Adipocyte (in vitro differentiated cells): ENCODE results near the gene TNFSF15.

Experiments
- DNase-seq: peaks from one replicate; pipeline ENCODE4 v3.0.0-alpha.2; 2015; ENCODE audit warnings: low read depth
- H3K27me3 ChIP-seq: replicated peaks from 2 replicates; pipeline ENCODE4 v1.7.0; 2013; ENCODE audit warnings: mild to moderate bottlenecking, low read length, moderate library complexity; ENCODE audit not compliant: control insufficient read depth, insufficient read depth
- H3K36me3 ChIP-seq: 2 replicates; pipeline ENCODE4 v1.7.0; 2013; ENCODE audit warnings: low read length, mild to moderate bottlenecking, moderate library complexity; ENCODE audit not compliant: control insufficient read depth, insufficient read depth, severe bottlenecking
- H3K4me1 ChIP-seq: 2 replicates; pipeline ENCODE4 v1.7.0; 2013; ENCODE audit warnings: mild to moderate bottlenecking, low read length, moderate library complexity; ENCODE audit not compliant: control insufficient read depth, insufficient read depth
- H3K4me3 ChIP-seq: 2 replicates; pipeline ENCODE4 v1.7.0; 2013; ENCODE audit warnings: mild to moderate bottlenecking, low read length, moderate library complexity
- H3K9ac ChIP-seq: 2 replicates; pipeline ENCODE4 v1.7.0; 2013; ENCODE audit warnings: mild to moderate bottlenecking, low read length, moderate library complexity
- H3K9me3 ChIP-seq: 2 replicates; pipeline ENCODE4 v1.7.0; 2013; ENCODE audit warnings: mild to moderate bottlenecking, low read length, moderate library complexity; ENCODE audit not compliant: control insufficient read depth

TNFSF15 gene

DNA sequence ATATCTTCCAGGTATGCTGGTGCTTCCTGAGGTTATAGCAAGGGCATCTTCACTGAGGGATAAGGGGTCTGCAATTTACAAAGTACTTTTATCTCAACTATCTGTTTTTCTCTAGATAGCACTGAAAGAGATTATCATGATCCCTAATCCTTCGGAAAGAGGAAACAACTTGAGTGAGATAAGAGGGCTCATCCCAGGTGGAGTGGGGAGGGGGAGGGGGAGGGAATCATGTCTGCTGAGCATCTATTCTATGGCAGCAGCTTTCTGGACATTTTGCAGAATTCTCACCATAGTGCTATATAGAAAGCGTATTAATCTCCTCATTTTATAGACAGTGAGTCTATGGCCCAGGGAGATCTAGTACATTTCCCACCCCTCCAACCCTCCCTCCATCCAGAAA, 5.9 kb downstream of the TNFSF15 start:
- DNase-seq: no peak
- no peak overlapping the region for H3K4me3 ChIP-seq
- no peaks in the 10 kb centered on the region for H3K9me3 ChIP-seq
- no peaks in the 10 kb centered on the region for H3K36me3 ChIP-seq
- no peaks in the 10 kb centered on the region for H3K27me3 ChIP-seq
- H3K4me1 ChIP-seq: no peaks in the 10 kb centered on the region
- no peak overlapping the region for H3K9ac ChIP-seq

DNA sequence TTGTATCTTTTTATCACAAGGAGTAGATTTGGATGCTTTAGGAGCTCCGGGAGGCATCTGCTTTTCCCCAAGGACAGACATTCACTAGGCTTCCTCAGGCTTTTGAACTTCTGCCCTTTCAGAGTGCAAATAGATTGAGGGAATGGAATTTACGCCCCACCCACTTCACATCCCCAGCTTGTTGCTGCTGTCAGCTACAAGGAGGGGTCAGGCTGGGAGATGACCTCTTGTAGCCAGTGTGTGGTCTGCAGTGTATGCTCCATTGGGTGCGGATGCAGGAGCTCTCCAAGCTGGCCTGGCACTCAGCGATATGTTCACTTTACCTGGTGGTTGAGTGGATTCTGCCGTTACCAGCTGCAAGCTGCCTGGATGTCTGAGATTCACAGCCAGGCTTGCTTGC, 6.4 kb downstream of the TNFSF15 start:
- Histone ChIP-seq H3K4me1 (no peaks in the 10 kb centered on the region), H3K27me3 (no peaks in the 10 kb centered on the region), H3K4me3 (no peak overlapping the region), H3K36me3 (no peaks in the 10 kb centered on the region), H3K9ac (no peak overlapping the region), H3K9me3 (no peaks in the 10 kb centered on the region)
- no peak for DNase-seq

GRCh38 chr9:114798780-114799427, 6.9 kb downstream of the TNFSF15 start:
- Histone ChIP-seq H3K4me1 (no peaks in the 10 kb centered on the region), H3K9ac (no peak overlapping the region), H3K9me3 (no peaks in the 10 kb centered on the region), H3K36me3 (no peaks in the 10 kb centered on the region), H3K4me3 (no peak overlapping the region), H3K27me3 (no peaks in the 10 kb centered on the region)
- DNase-seq: no peak

GRCh38 chr9:114798101-114798500, 7.7 kb downstream of the TNFSF15 start:
- H3K9me3 ChIP-seq: no peaks in the 10 kb centered on the region
- H3K9ac ChIP-seq: no peak overlapping the region
- no peaks in the 10 kb centered on the region for H3K36me3 ChIP-seq
- DNase-seq: no peak
- no peak overlapping the region for H3K4me3 ChIP-seq
- no peaks in the 10 kb centered on the region for H3K27me3 ChIP-seq
- no peaks in the 10 kb centered on the region for H3K4me1 ChIP-seq

DNA sequence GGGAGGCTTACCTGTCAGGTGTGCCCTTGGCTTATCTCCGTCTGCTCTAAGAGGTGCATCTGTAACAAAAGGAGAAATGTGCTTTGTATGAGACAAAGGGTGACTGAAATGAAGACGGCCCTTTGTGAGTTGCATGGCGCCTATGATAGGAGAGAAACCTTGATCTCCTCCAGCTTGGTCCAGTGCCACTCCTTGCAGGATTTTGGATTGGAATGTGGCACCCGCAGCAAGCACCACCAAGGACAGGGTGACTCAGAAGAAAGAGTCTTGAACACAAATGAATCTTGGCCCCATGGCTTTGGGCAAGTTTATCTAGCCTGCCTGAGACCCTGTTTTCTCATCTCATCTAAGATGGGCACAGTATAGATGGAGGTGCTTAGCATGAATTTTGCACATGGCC, 13.4 kb downstream of the TNFSF15 start:
- H3K9ac ChIP-seq: no peak overlapping the region
- DNase-seq: no peak
- no peaks in the 10 kb centered on the region for H3K27me3 ChIP-seq
- H3K4me3 ChIP-seq: no peak overlapping the region
- no peaks in the 10 kb centered on the region for H3K9me3 ChIP-seq
- H3K36me3 ChIP-seq: no peaks in the 10 kb centered on the region
- peaks cover 5% of the 10 kb centered on the region for H3K4me1 ChIP-seq

- DNase-seq: no peak
- Histone ChIP-seq H3K4me1 (peaks cover 5% of the 10 kb centered on the region), H3K27me3 (no peaks in the 10 kb centered on the region), H3K9me3 (no peaks in the 10 kb centered on the region), H3K4me3 (no peak overlapping the region), H3K9ac (no peak overlapping the region), H3K36me3 (no peaks in the 10 kb centered on the region)
Observed at GRCh38 chr9:114791736-114792135, 14.1 kb downstream of the TNFSF15 start.

DNA sequence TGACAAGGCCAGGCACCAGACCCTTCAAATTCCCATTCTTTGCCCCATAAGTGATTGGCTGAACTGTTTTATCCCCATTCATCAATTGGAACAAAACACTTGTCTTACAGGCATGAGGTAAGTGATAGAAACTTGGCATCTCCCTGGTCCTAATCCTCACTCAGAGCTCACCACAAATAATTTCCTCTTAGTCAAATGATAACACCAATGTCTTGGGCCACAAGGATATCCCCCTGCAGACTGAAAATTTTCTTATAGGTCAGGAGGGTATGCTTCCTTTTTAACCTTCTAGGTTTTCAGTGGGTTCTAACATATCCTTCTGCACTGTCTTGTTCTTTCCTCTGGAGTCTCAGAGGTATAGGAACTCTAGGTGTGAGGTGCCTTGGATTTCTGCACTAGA, 14.5 kb downstream of the TNFSF15 start:
- Histone ChIP-seq H3K36me3 (no peaks in the 10 kb centered on the region), H3K9me3 (no peaks in the 10 kb centered on the region), H3K4me3 (no peak overlapping the region), H3K9ac (no peak overlapping the region), H3K27me3 (no peaks in the 10 kb centered on the region), H3K4me1 (peaks cover 7% of the 10 kb centered on the region)
- DNase-seq: no peak

GRCh38 chr9:114790521-114790920, 15.3 kb downstream of the TNFSF15 start:
- Histone ChIP-seq H3K36me3 (no peaks in the 10 kb centered on the region), H3K9me3 (no peaks in the 10 kb centered on the region), H3K4me1 (peaks cover 15% of the 10 kb centered on the region), H3K27me3 (no peaks in the 10 kb centered on the region), H3K4me3 (no peak overlapping the region), H3K9ac (no peak overlapping the region)
- no peak for DNase-seq

DNA sequence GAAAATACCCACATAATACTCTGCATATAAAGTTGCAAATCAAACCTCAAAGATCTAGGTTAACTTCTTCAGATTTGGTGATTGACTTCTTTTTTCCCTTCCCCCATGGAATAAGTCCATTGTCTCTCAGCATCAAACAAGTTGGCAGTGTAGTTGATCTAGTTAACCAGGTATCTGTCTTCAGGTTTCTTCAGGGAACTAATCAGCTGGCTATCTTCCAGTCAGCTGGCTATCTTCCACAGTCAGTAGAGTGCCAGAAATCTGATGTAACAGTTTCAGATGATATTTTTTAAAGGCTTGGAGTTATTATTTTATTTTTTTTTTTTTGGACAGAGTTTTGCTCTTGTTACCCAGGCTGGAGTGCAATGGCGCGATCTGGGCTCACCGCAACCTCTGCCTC, 16.8 kb downstream of the TNFSF15 start:
- Histone ChIP-seq H3K4me1 (peaks cover 15% of the 10 kb centered on the region), H3K9ac (no peak overlapping the region), H3K9me3 (no peaks in the 10 kb centered on the region), H3K27me3 (no peaks in the 10 kb centered on the region), H3K36me3 (no peaks in the 10 kb centered on the region), H3K4me3 (no peak overlapping the region)
- DNase-seq: no peak

DNA sequence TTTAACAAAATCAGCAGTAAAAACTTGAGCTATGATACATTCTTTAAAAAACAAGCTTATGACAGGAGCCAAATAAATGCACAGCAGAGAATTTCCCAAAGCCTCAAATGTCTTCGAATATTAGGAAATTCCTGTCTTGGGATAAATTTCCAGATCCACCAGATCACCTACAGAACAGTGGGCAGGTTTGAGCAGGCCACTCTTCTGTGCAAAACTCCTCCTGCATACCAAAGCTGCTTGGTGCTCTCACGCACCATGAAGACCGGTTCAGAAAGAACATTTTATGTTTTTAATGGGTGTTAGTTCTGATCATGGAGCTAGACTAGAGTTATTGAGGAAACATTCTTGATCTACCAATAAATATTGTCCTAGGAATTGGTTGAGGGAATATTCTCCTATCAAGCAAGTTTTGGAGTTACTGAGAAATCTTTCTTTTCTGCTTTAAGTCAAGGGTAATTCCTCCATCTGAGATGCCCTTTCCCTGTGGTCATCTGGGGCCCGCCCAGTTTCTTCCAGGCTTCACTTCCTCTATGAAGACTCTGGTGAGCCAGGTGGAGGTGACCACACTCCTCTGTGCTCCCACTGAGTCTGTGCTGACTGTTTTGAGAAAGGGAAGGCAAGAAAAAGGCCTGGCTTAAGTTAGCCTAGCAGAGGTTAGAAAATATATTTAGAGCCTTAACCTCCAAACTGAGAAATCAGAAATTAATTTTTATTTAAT, 17.9 kb downstream of the TNFSF15 start:
- no peak overlapping the region for H3K4me3 ChIP-seq
- peaks cover 15% of the 10 kb centered on the region for H3K4me1 ChIP-seq
- H3K36me3 ChIP-seq: no peaks in the 10 kb centered on the region
- no peaks in the 10 kb centered on the region for H3K27me3 ChIP-seq
- no peaks in the 10 kb centered on the region for H3K9me3 ChIP-seq
- no peak for DNase-seq
- H3K9ac ChIP-seq: no peak overlapping the region

- no peak for DNase-seq
- H3K9ac ChIP-seq: no peak overlapping the region
- no peaks in the 10 kb centered on the region for H3K36me3 ChIP-seq
- no peaks in the 10 kb centered on the region for H3K9me3 ChIP-seq
- H3K27me3 ChIP-seq: no peaks in the 10 kb centered on the region
- H3K4me1 ChIP-seq: peaks cover 15% of the 10 kb centered on the region
- no peak overlapping the region for H3K4me3 ChIP-seq
Observed at GRCh38 chr9:114787214-114787613, 18.6 kb downstream of the TNFSF15 start.
